ENCODE data around the gene KRT38. TPM values are rescaled to one million over a fixed set of nuclear protein-coding genes. Genes with fewer than 3 reads are reported as not detected.

KRT38 gene
- total and polyA plus RNA-seq, 2 of the 8 experiments (the other 6 are each of a cell fraction or from before 2014, with no cell fraction given) = not detected

DNA sequence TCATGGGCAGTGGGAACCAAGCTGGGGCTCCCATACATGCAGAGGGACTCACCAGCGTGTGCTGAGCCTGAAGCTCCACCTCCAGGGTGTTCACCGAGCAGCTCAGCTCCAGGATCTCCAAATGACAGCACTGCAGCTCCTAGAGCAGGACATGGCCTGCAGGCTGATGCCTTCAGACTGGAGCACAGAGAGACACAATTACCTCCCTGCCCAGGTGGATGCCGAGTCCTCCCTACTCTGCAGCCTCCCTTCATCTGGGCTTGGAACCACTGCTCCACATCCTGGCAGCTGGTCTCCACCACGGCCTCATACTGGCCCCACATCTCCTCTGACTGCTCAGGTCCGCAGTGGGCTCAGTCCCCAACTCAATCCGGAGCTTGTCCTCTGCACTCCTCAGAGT is 8.2 kb upstream of the KRT38 start (continued):
- TF ChIP-seq, protein P1, sequence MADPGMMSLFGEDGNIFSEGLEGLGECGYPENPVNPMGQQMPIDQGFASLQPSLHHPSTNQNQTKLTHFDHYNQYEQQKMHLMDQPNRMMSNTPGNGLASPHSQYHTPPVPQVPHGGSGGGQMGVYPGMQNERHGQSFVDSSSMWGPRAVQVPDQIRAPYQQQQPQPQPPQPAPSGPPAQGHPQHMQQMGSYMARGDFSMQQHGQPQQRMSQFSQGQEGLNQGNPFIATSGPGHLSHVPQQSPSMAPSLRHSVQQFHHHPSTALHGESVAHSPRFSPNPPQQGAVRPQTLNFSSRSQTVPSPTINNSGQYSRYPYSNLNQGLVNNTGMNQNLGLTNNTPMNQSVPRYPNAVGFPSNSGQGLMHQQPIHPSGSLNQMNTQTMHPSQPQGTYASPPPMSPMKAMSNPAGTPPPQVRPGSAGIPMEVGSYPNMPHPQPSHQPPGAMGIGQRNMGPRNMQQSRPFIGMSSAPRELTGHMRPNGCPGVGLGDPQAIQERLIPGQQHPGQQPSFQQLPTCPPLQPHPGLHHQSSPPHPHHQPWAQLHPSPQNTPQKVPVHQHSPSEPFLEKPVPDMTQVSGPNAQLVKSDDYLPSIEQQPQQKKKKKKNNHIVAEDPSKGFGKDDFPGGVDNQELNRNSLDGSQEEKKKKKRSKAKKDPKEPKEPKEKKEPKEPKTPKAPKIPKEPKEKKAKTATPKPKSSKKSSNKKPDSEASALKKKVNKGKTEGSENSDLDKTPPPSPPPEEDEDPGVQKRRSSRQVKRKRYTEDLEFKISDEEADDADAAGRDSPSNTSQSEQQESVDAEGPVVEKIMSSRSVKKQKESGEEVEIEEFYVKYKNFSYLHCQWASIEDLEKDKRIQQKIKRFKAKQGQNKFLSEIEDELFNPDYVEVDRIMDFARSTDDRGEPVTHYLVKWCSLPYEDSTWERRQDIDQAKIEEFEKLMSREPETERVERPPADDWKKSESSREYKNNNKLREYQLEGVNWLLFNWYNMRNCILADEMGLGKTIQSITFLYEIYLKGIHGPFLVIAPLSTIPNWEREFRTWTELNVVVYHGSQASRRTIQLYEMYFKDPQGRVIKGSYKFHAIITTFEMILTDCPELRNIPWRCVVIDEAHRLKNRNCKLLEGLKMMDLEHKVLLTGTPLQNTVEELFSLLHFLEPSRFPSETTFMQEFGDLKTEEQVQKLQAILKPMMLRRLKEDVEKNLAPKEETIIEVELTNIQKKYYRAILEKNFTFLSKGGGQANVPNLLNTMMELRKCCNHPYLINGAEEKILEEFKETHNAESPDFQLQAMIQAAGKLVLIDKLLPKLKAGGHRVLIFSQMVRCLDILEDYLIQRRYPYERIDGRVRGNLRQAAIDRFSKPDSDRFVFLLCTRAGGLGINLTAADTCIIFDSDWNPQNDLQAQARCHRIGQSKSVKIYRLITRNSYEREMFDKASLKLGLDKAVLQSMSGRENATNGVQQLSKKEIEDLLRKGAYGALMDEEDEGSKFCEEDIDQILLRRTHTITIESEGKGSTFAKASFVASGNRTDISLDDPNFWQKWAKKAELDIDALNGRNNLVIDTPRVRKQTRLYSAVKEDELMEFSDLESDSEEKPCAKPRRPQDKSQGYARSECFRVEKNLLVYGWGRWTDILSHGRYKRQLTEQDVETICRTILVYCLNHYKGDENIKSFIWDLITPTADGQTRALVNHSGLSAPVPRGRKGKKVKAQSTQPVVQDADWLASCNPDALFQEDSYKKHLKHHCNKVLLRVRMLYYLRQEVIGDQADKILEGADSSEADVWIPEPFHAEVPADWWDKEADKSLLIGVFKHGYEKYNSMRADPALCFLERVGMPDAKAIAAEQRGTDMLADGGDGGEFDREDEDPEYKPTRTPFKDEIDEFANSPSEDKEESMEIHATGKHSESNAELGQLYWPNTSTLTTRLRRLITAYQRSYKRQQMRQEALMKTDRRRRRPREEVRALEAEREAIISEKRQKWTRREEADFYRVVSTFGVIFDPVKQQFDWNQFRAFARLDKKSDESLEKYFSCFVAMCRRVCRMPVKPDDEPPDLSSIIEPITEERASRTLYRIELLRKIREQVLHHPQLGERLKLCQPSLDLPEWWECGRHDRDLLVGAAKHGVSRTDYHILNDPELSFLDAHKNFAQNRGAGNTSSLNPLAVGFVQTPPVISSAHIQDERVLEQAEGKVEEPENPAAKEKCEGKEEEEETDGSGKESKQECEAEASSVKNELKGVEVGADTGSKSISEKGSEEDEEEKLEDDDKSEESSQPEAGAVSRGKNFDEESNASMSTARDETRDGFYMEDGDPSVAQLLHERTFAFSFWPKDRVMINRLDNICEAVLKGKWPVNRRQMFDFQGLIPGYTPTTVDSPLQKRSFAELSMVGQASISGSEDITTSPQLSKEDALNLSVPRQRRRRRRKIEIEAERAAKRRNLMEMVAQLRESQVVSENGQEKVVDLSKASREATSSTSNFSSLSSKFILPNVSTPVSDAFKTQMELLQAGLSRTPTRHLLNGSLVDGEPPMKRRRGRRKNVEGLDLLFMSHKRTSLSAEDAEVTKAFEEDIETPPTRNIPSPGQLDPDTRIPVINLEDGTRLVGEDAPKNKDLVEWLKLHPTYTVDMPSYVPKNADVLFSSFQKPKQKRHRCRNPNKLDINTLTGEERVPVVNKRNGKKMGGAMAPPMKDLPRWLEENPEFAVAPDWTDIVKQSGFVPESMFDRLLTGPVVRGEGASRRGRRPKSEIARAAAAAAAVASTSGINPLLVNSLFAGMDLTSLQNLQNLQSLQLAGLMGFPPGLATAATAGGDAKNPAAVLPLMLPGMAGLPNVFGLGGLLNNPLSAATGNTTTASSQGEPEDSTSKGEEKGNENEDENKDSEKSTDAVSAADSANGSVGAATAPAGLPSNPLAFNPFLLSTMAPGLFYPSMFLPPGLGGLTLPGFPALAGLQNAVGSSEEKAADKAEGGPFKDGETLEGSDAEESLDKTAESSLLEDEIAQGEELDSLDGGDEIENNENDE (IDR thresholded peaks at IDR 0.05; ENCODE audit: insufficient replicate concordance, low read length) = no peak
- TF ChIP-seq TAF7 (optimal IDR thresholded peaks at IDR 0.05; ENCODE audit: borderline replicate concordance, low read depth, low read length) (no peak), CREB1 (IDR thresholded peaks at IDR 0.05) (no peak), CHD1 (IDR thresholded peaks at IDR 0.05; ENCODE audit: low read depth, low read length) (no peak), CBX5 (IDR thresholded peaks at IDR 0.05; ENCODE audit: low read depth, low read length) (no peak), SIX5 (IDR thresholded peaks at IDR 0.05; ENCODE audit: low read depth, low read length) (no peak)

All from H1 (cell line).